ENCODE results near the gene SHISAL2A. TPM values are rescaled to one million over a fixed set of nuclear protein-coding genes. Genes with fewer than 3 reads are reported as not detected.
A peak's percentile ranks its signal among the peaks of the same experiment; 100 is the strongest.

Gene SHISAL2A
- total RNA-seq, 2 experiments from 2014 or later, result 25.9 to 28.4 TPM

- Mint-ChIP-seq H3K4me1 (ENCODE audit: low read depth) (peaks cover 12% of the 10 kb centered on the region), H3K9me3 (no peaks in the 10 kb centered on the region), H3K27ac (no peak overlapping the region), H3K27me3 (no peaks in the 10 kb centered on the region), H3K36me3 (ENCODE audit: low read depth) (peaks cover 19% of the 10 kb centered on the region), H3K4me3 (no peak overlapping the region)
- no peak overlapping the region for H3K27ac ChIP-seq (ENCODE audit: low read depth in 1 of 2, low read length in 2 of 2)
- ChIA-PET CTCF (interaction anchor here (0.7 kb wide), 1 partner anchor 808 kb away, joined by 3 read pairs; no protein-coding TSS in a partner anchor), POLR2A (interaction anchor here (1.0 kb wide), 1 partner anchor 9 kb away, joined by 3 read pairs; no protein-coding TSS in a partner anchor)
- no peak for DNase-seq
- H3K36me3 ChIP-seq (ENCODE audit: insufficient read depth, low read length), result peaks cover 17% of the 10 kb centered on the region
- ATAC-seq (ENCODE audit: poor library complexity), result no peak
- peaks cover 17% of the 10 kb centered on the region for H3K4me1 ChIP-seq (ENCODE audit: insufficient read depth, low read length)
- H3K9me3 ChIP-seq (ENCODE audit: control insufficient read depth in 1 of 2, insufficient read depth in 1 of 2, low read length in 2 of 2), result no peaks in the 10 kb centered on the region
- H3K27me3 ChIP-seq (ENCODE audit: control insufficient read depth in 1 of 2, insufficient read depth in 2 of 2, low read length in 2 of 2), result no peaks in the 10 kb centered on the region
- no peak for TF ChIP-seq CTCF (IDR thresholded peaks at IDR 0.05)
- intact Hi-C loops (cut with DNase I, micrococcal nuclease), result no loop called here
- no peak overlapping the region for H3K4me3 ChIP-seq (ENCODE audit: low read length)
These were observed 60.9 kb downstream of the SHISAL2A start for GRCh38 chr1:52693843-52694242.

GRCh38 chr1:52695627-52696026 is 62.7 kb downstream of the SHISAL2A start:
- TF ChIP-seq CTCF (IDR thresholded peaks at IDR 0.05), result no peak
- peak overlapping the region; percentile 50 for H3K4me3 Mint-ChIP-seq
- Histone ChIP-seq H3K27me3 (ENCODE audit: control insufficient read depth in 1 of 2, insufficient read depth in 2 of 2, low read length in 2 of 2) (no peaks in the 10 kb centered on the region), H3K4me3 (ENCODE audit: low read length) (no peak overlapping the region), H3K36me3 (ENCODE audit: insufficient read depth, low read length) (peaks cover 15% of the 10 kb centered on the region), H3K9me3 (ENCODE audit: control insufficient read depth in 1 of 2, insufficient read depth in 1 of 2, low read length in 2 of 2) (no peaks in the 10 kb centered on the region), H3K4me1 (ENCODE audit: insufficient read depth, low read length) (peaks cover 17% of the 10 kb centered on the region), H3K27ac (ENCODE audit: low read depth in 1 of 2, low read length in 2 of 2) (no peak overlapping the region)
- peaks cover 19% of the 10 kb centered on the region for H3K36me3 Mint-ChIP-seq (ENCODE audit: low read depth)
- peaks cover 13% of the 10 kb centered on the region for H3K4me1 Mint-ChIP-seq (ENCODE audit: low read depth)
- H3K27ac Mint-ChIP-seq, result no peak overlapping the region
- ATAC-seq (ENCODE audit: poor library complexity) (no peak), DNase-seq (no peak)
- ChIA-PET POLR2A (no interaction called here), CTCF (interaction anchor here (0.6 kb wide), 1 partner anchor 45 kb away, joined by 3 read pairs; no protein-coding TSS in a partner anchor)
- intact Hi-C loops (cut with DNase I, micrococcal nuclease), result no loop called here
- no peaks in the 10 kb centered on the region for H3K27me3 Mint-ChIP-seq
- H3K9me3 Mint-ChIP-seq, result no peaks in the 10 kb centered on the region

- no peaks in the 10 kb centered on the region for H3K36me3 ChIP-seq (ENCODE audit: insufficient read depth, low read length)
- POLR2A ChIA-PET, result interaction anchor here (0.6 to 1.5 kb wide), 5 partner anchors 19 to 145 kb away, joined by 3 to 4 read pairs (median 3); partner anchors contain the start of genes SHISAL2A, TUT4 and ZYG11B
- H3K4me1 Mint-ChIP-seq (ENCODE audit: low read depth), result peaks cover 19% of the 10 kb centered on the region
- intact Hi-C loops (cut with DNase I, micrococcal nuclease), result loop anchor here in 1 of 2 experiments (2.0 kb wide), 1 partner anchor 27 kb away; no protein-coding TSS in a partner anchor
- no peak for TF ChIP-seq CTCF (IDR thresholded peaks at IDR 0.05)
- H3K9me3 ChIP-seq (ENCODE audit: control insufficient read depth in 1 of 2, insufficient read depth in 1 of 2, low read length in 2 of 2), result no peaks in the 10 kb centered on the region
- H3K27ac ChIP-seq (ENCODE audit: low read depth in 1 of 2, low read length in 2 of 2), result peak within 1 kb of the TSS; percentile 21 to 50
- peak within 1 kb of the TSS; percentile 90 for H3K4me3 Mint-ChIP-seq
- H3K27me3 ChIP-seq (ENCODE audit: control insufficient read depth in 1 of 2, insufficient read depth in 2 of 2, low read length in 2 of 2), result no peaks in the 10 kb centered on the region
- ATAC-seq (ENCODE audit: poor library complexity) (peak; percentile 36), DNase-seq (peak; percentile 20 to 79 (median 47))
- peak within 1 kb of the TSS; percentile 98 for H3K4me3 ChIP-seq (ENCODE audit: low read length)
- H3K4me1 ChIP-seq (ENCODE audit: insufficient read depth, low read length), result peaks cover 22% of the 10 kb centered on the region
- H3K9me3 Mint-ChIP-seq, result no peaks in the 10 kb centered on the region
- H3K36me3 Mint-ChIP-seq (ENCODE audit: low read depth), result peaks cover 5% of the 10 kb centered on the region
- CTCF ChIA-PET, result interaction anchor here (1.5 kb wide), 1 partner anchor 11 kb away, joined by 6 read pairs; no protein-coding TSS in a partner anchor
- H3K27me3 Mint-ChIP-seq, result no peaks in the 10 kb centered on the region
- H3K27ac Mint-ChIP-seq, result peak within 1 kb of the TSS; percentile 68
These were observed 65.1 kb downstream of the SHISAL2A start, which contains the start of gene COA7 for GRCh38 chr1:52697795-52698674. COA7 (minus strand) TSS chr1:52698347; CDS start chr1:52698326, 21 bp downstream.
